Stomach (tissue), 19 donors: ENCODE data around the gene ZNF573. TPM values are rescaled to one million over a fixed set of nuclear protein-coding genes. Genes with fewer than 3 reads are reported as not detected.
"Not testable (repeated sequence)": the region's sequence is repeated elsewhere in the genome, so short reads cannot be mapped to it uniquely, and the experiment has no call there.

Experiments used
- DNase-seq, 2 donors: peaks; one replicate each; pipeline versions ENCODE4 v3.0.0 to v3.0.0-alpha.2; 2013 to 2019
- H3K27ac ChIP-seq, 5 donors: fragments of 200-600 bp in 4 of 5; sonication (generic) in 4 of 5; one replicate each; pipeline ENCODE4 v1.5.1; 2013 to 2019; ENCODE audit warnings: mild to moderate bottlenecking in 1 of 5, moderate library complexity in 1 of 5
- H3K27me3 ChIP-seq, 3 donors: fragments of 200-600 bp; sonication (generic); one replicate each; pipeline ENCODE4 v1.5.1; 2017 to 2019; ENCODE audit warnings: mixed run types in 1 of 3
- H3K36me3 ChIP-seq, 4 donors: fragments of 200-600 bp; sonication (generic); 1 replicate in 3 of 4; 2 replicates in 1 of 4; pipeline ENCODE4 v1.5.1; 2016 to 2019
- H3K4me1 ChIP-seq, 4 donors: fragments of 200-600 bp; sonication (generic); one replicate each; pipeline ENCODE4 v1.5.1; 2016 to 2019
- H3K4me3 ChIP-seq, 4 donors: fragments of 200-600 bp; sonication (generic) in 3 of 4; one replicate each; pipeline ENCODE4 v1.5.1; 2016 to 2019; ENCODE audit warnings: mild to moderate bottlenecking in 1 of 4
- H3K9me3 ChIP-seq, 4 donors: fragments of 200-600 bp; sonication (generic); one replicate each; pipeline ENCODE4 v1.5.1; 2016 to 2019
- EP300 ChIP-seq: sonication (generic); formaldehyde crosslinking; IDR thresholded peaks from one replicate; pipeline ENCODE4 v1.6.1; 2017; ENCODE audit warnings: antibody characterized with exemption
- POLR2A ChIP-seq, 4 donors: fragments of 450-650 bp; IDR thresholded peaks; one replicate each; pipeline ENCODE4 v1.6.1; 2016; ENCODE audit warnings: antibody characterized with exemption in 4 of 4, control low read depth in 2 of 4, mild to moderate bottlenecking in 1 of 4, moderate library complexity in 1 of 4
- POLR2AphosphoS5 ChIP-seq, 3 donors: sonication (generic); formaldehyde crosslinking; IDR thresholded peaks; one replicate each; pipeline ENCODE4 v1.6.1; 2016; ENCODE audit warnings: antibody characterized with exemption in 3 of 3
- WGBS, 5 donors: extraction: QIAGEN DNeasy Blood & Tissue Kit in 3 of 5; methylation state at CpG; one replicate each; pipeline versions ENCODE4 v1.1.5 to v1.1.7; 2013 to 2018; 5-methylcytosine and 5-hydroxymethylcytosine counted together
- intact Hi-C: fragments of 100-400 bp; cut with DNase I; formaldehyde crosslinking; loops from one replicate; pipeline ENCODE4 v1.15.1; 2023; ENCODE audit warnings: low total_unique reads
- long read RNA-seq, 10 donors: transcript quantifications; one replicate each; lab custom pipeline, GENCODE V29; 2026
- polyA plus RNA-seq, 3 donors: library from polyadenylated mRNA; stranded (reverse); fragments of 200-250 nt; gene quantifications; one replicate each; pipeline ENCODE4 v1.2.3, GENCODE V29; 2013
- total RNA-seq, 5 donors: library from RNA; depleted of rRNA; stranded (reverse); fragments of >200 nt; gene quantifications; one replicate each; pipeline versions ENCODE4 v1.1.0 to v1.2.3, GENCODE V29; 2014 to 2016
- TF ChIP-seq, protein P1 (sequence below), 7 experiments: fragments of 450-650 bp in 4 of 7; fragments of 200-600 bp in 3 of 7; sonication (generic) in 3 of 7; IDR thresholded peaks; one replicate each; pipeline ENCODE4 v1.5.1; 2016 to 2019; ENCODE audit warnings: antibody characterized with exemption in 7 of 7, control low read depth in 2 of 7, mild to moderate bottlenecking in 1 of 7
- donor health status: healthy with polysubstance abuse.
- donor health status: Bipolar disorder and iron deficiency.
- donor health status: healthy.

ZNF573 gene
- total RNA-seq: 10 to 100 TPM in 3 of 5 donors, 1 to 10 TPM in 1, not detected in 1; 3.1 to 22.6 (median 11.0) TPM
- polyA plus RNA-seq: 1 to 10 TPM in 2 of 3 donors, under 1 TPM in 1; 0.68 to 2.7 (median 1.2) TPM
- long read RNA-seq, donor 1, partial matches to known transcripts: 13 of 13 reads
- long read RNA-seq, donor 1, other reads (novel, unspliced or antisense): 0 of 13 reads
- long read RNA-seq, donor 2, partial matches to known transcripts: 7 of 8 reads
- long read RNA-seq, donor 2, other reads (novel, unspliced or antisense): 0 of 8 reads
- long read RNA-seq, donor 3: 0 reads
- long read RNA-seq, donor 4: 0 reads
- long read RNA-seq, donor 5, partial matches to known transcripts: 7 of 8 reads
- long read RNA-seq, donor 5, other reads (novel, unspliced or antisense): 0 of 8 reads
- long read RNA-seq, donor 6, partial matches to known transcripts: 36 of 38 reads
- long read RNA-seq, donor 6, other reads (novel, unspliced or antisense): 0 of 38 reads
- long read RNA-seq, donor 7, partial matches to known transcripts: 6 of 6 reads
- long read RNA-seq, donor 7, other reads (novel, unspliced or antisense): 0 of 6 reads
- long read RNA-seq, donor 8, partial matches to known transcripts: 13 of 13 reads
- long read RNA-seq, donor 8, other reads (novel, unspliced or antisense): 0 of 13 reads
- long read RNA-seq, donor 9: 0 reads
- long read RNA-seq, donor 10: 0 reads

DNA sequence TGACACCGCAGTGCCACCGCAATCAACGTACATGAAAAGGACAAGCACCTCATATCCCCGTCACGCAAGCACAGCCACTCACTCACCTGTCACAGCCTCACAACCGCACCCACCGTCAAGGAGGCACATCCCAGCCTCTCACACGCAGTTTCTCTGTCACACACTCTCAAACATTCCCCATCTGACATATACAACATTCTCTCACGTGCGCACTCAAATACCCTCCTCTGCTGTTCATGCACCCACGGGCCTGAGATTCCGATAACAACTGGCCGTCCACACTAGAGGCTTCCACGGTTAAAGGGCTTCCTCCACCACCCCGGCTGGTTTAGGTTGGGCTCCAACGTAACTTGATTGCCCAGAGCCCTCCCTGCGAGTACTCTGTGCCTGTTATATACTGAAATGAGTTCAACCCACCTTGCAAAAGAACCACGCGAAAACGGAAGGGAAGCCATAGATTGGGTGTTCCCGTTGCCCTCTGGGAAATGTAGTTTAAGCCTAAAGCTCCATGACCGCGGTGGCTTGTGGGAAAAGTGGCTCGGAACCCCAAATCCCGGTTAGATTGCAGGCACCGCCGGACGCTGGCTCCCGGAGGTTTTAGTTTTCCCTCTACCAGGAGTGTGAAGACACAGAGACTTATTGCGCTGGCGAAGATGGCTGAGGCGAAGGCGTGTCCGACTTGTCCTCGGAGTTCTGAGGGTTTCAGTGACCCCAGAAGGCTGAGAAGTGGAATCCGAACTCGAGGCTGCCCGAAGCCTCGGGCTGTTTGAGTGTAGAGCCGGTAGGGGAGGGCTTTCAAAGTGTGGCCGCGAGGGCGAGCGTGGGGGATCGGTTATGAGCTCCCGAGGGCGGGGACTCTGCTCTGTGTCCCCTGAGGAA is at the start of gene ZNF573:
TSS of gene ZNF573 (minus strand) at position 460 of the 879 bp plus-strand sequence. CDS start 5,857 bp downstream, outside the sequence.
- peak within 1 kb of the TSS; percentile 85 to 92 (median 88) for H3K27ac ChIP-seq
- TF ChIP-seq, protein P1, sequence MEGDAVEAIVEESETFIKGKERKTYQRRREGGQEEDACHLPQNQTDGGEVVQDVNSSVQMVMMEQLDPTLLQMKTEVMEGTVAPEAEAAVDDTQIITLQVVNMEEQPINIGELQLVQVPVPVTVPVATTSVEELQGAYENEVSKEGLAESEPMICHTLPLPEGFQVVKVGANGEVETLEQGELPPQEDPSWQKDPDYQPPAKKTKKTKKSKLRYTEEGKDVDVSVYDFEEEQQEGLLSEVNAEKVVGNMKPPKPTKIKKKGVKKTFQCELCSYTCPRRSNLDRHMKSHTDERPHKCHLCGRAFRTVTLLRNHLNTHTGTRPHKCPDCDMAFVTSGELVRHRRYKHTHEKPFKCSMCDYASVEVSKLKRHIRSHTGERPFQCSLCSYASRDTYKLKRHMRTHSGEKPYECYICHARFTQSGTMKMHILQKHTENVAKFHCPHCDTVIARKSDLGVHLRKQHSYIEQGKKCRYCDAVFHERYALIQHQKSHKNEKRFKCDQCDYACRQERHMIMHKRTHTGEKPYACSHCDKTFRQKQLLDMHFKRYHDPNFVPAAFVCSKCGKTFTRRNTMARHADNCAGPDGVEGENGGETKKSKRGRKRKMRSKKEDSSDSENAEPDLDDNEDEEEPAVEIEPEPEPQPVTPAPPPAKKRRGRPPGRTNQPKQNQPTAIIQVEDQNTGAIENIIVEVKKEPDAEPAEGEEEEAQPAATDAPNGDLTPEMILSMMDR (IDR thresholded peaks at IDR 0.05): peak in 2 of 7 experiments; percentile 12 to 39
- TF ChIP-seq EP300 (no peak), POLR2A (IDR thresholded peaks at IDR 0.05) (no peak), POLR2AphosphoS5 (IDR thresholded peaks at IDR 0.05) (peak; percentile 58 to 88 (median 78))
- peak; percentile 82 to 96 for DNase-seq
- peaks cover 3 to 22% (median 18%) of the 10 kb centered on the region in 4 donors for H3K4me1 ChIP-seq
- H3K36me3 ChIP-seq: no peaks in the 10 kb centered on the region
- intact Hi-C loops: no loop called here
- 0 to 1% (median 1%) methylated on average over 44 to 47 of the region's 47 CpGs for WGBS, 5 donors
- no peaks in the 10 kb centered on the region for H3K27me3 ChIP-seq
- peaks cover 0 to 29% (median 17%) of the 10 kb centered on the region in 4 donors for H3K9me3 ChIP-seq
- peak within 1 kb of the TSS; percentile 70 to 88 (median 84) for H3K4me3 ChIP-seq

DNA sequence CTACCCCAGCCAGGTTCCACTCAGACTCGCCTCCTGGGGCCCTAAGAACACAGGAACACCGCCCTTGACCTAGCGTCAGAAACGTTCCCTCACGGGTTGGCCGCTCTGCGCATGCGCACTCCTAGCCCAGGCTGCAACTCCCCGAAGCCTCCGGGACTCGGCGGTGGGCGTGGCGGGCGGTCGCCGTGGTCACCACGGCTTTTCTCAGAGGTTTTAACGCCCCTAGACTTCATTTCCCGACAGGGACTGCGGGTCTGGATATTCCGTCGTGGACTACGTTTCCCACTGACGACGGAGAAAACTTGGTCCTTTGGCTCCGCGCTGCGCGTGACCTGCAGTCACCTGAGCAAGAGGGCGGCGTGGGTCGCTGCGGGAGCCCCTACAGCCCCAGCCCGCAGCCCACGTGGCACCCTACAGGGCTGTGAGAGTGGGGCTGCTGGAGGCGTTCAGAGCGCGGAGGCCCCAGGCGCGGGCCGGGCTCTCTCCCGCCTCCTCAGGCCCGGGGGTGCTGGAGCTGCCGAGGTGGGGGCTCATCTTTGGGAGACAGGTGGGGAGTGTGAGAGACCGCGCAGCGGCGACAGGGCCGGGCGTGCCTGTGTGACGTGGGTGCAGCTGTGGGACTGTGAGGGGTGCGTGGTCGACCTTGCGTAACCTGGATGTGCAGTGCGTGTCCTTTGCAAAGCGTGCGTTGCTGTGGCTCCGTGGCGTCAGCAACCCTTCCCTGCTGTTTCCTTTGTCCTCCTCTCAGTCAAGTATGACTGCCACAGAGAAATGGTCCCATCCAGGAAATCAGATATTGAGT is 38.0 kb upstream of the ZNF573 start:
- TF ChIP-seq POLR2A (IDR thresholded peaks at IDR 0.05) (no peak), POLR2AphosphoS5 (IDR thresholded peaks at IDR 0.05) (peak in 1 of 3 donors; percentile 0)
- 4 to 8% (median 5%) methylated on average over 30 to 60 of the region's 60 CpGs for WGBS, 5 donors
- H3K36me3 ChIP-seq: peaks cover 0 to 31% (median 10%) of the 10 kb centered on the region in 4 donors
- peak; percentile 33 to 96 for DNase-seq
- H3K4me3 ChIP-seq: peak overlapping the region; percentile 52 to 69 (median 59)
- peaks cover 0 to 15% (median 11%) of the 10 kb centered on the region in 3 donors for H3K27me3 ChIP-seq
- peak overlapping the region in 3 of 5 donors; percentile 14 to 61 (median 60) for H3K27ac ChIP-seq
- peaks cover 0 to 16% (median 7%) of the 10 kb centered on the region in 4 donors for H3K4me1 ChIP-seq
- H3K9me3 ChIP-seq: peaks cover 0 to 86% (median 46%) of the 10 kb centered on the region in 4 donors
- intact Hi-C loops: no loop called here

DNA sequence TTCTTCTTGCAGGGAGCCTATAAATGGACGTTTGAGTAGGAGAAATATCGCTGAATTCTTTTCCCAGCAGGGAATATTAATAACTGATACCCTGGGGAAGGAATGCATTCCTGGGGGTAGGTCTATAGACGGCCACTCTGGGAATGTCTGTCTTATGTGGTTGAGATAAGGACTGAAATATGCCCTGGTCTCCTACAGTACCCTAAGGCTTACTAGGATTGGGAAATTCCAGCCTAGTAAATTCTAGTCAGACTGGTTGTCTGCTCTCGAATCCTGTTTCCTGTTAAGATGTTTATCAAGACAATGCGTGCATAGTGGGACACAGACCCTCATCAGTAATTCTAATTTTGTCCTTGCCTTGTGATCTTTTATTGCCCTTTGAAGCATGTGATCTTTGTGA is 36.2 kb upstream of the ZNF573 start:
- intact Hi-C loops: not testable (repeated sequence)

DNA sequence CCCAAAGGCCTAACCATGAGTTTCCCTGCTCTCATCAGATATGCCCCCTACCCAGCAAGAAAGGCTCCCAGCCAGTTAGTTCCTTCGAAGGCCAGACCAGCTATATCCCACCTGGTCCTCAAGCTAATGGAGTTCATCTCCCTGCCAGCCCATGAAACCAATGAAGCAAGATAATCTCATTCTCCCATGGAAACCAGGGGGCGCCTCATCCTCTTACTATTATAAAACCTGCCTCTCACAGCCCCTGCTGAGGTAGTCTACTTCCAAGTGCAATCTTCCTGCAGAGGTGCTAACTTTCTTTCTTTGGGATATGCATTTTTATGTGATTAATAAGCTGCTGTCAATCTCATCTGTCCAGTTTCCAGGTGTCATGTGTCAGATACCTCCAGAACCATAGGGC is 34.0 kb upstream of the ZNF573 start:
- TF ChIP-seq POLR2A (IDR thresholded peaks at IDR 0.05) (no peak), EP300 (no peak), POLR2AphosphoS5 (IDR thresholded peaks at IDR 0.05) (no peak)
- TF ChIP-seq, protein P1 (IDR thresholded peaks at IDR 0.05): no peak
- peaks cover 7 to 94% (median 61%) of the 10 kb centered on the region in 4 donors for H3K9me3 ChIP-seq
- peaks cover 0 to 13% (median 0%) of the 10 kb centered on the region in 4 donors for H3K36me3 ChIP-seq
- no peak overlapping the region for H3K4me3 ChIP-seq
- DNase-seq: no peak
- intact Hi-C loops: no loop called here
- H3K27me3 ChIP-seq: peaks cover 0 to 15% (median 11%) of the 10 kb centered on the region in 3 donors
- H3K4me1 ChIP-seq: peaks cover 0 to 16% (median 7%) of the 10 kb centered on the region in 4 donors
- 80 to 87% (median 84%) methylated on average over 2 of the region's 2 CpGs for WGBS, 5 donors
- no peak overlapping the region for H3K27ac ChIP-seq

More for the DNA sequence above, 36.2 kb upstream of the ZNF573 start:
- DNase-seq, H3K27ac ChIP-seq, H3K4me3 ChIP-seq: not testable (repeated sequence)
- peaks cover 0 to 15% (median 11%) of the 10 kb centered on the region in 3 donors for H3K27me3 ChIP-seq
- H3K4me1 ChIP-seq: peaks cover 0 to 16% (median 7%) of the 10 kb centered on the region in 4 donors
- WGBS, 5 donors: 75 to 92% (median 88%) methylated on average over 5 of the region's 5 CpGs
- H3K36me3 ChIP-seq: peaks cover 0 to 21% (median 3%) of the 10 kb centered on the region in 4 donors
- H3K9me3 ChIP-seq: peaks cover 0 to 87% (median 52%) of the 10 kb centered on the region in 4 donors
